ENCODE data around the gene GMPR2. TPM values are rescaled to one million over a fixed set of nuclear protein-coding genes. Genes with fewer than 3 reads are reported as not detected.

Gene GMPR2
- total and polyA plus RNA-seq, 2 experiments from 2014 or later: 60.6 to 70.6 TPM

DNA sequence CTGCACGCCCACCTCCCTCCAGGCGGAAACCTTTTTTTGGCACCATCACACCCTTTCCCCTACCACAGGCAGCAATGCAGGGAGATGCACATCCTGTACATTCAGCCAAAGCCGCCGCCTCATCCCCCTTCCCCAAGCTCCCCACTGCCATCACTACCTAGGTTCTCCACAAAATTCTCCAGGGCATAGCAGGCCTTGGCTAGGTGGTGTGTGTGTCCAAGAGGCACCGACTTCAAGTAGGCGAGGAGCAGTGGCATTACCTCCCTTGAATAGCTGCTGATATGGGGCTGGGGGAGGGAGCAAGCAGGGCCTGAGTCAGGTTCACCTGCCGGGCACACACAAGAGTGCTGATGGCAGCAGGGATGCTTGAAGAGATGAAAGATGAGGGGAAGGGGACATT lies 47.7 kb upstream of the GMPR2 start (continued):
- TF ChIP-seq, protein P1, sequence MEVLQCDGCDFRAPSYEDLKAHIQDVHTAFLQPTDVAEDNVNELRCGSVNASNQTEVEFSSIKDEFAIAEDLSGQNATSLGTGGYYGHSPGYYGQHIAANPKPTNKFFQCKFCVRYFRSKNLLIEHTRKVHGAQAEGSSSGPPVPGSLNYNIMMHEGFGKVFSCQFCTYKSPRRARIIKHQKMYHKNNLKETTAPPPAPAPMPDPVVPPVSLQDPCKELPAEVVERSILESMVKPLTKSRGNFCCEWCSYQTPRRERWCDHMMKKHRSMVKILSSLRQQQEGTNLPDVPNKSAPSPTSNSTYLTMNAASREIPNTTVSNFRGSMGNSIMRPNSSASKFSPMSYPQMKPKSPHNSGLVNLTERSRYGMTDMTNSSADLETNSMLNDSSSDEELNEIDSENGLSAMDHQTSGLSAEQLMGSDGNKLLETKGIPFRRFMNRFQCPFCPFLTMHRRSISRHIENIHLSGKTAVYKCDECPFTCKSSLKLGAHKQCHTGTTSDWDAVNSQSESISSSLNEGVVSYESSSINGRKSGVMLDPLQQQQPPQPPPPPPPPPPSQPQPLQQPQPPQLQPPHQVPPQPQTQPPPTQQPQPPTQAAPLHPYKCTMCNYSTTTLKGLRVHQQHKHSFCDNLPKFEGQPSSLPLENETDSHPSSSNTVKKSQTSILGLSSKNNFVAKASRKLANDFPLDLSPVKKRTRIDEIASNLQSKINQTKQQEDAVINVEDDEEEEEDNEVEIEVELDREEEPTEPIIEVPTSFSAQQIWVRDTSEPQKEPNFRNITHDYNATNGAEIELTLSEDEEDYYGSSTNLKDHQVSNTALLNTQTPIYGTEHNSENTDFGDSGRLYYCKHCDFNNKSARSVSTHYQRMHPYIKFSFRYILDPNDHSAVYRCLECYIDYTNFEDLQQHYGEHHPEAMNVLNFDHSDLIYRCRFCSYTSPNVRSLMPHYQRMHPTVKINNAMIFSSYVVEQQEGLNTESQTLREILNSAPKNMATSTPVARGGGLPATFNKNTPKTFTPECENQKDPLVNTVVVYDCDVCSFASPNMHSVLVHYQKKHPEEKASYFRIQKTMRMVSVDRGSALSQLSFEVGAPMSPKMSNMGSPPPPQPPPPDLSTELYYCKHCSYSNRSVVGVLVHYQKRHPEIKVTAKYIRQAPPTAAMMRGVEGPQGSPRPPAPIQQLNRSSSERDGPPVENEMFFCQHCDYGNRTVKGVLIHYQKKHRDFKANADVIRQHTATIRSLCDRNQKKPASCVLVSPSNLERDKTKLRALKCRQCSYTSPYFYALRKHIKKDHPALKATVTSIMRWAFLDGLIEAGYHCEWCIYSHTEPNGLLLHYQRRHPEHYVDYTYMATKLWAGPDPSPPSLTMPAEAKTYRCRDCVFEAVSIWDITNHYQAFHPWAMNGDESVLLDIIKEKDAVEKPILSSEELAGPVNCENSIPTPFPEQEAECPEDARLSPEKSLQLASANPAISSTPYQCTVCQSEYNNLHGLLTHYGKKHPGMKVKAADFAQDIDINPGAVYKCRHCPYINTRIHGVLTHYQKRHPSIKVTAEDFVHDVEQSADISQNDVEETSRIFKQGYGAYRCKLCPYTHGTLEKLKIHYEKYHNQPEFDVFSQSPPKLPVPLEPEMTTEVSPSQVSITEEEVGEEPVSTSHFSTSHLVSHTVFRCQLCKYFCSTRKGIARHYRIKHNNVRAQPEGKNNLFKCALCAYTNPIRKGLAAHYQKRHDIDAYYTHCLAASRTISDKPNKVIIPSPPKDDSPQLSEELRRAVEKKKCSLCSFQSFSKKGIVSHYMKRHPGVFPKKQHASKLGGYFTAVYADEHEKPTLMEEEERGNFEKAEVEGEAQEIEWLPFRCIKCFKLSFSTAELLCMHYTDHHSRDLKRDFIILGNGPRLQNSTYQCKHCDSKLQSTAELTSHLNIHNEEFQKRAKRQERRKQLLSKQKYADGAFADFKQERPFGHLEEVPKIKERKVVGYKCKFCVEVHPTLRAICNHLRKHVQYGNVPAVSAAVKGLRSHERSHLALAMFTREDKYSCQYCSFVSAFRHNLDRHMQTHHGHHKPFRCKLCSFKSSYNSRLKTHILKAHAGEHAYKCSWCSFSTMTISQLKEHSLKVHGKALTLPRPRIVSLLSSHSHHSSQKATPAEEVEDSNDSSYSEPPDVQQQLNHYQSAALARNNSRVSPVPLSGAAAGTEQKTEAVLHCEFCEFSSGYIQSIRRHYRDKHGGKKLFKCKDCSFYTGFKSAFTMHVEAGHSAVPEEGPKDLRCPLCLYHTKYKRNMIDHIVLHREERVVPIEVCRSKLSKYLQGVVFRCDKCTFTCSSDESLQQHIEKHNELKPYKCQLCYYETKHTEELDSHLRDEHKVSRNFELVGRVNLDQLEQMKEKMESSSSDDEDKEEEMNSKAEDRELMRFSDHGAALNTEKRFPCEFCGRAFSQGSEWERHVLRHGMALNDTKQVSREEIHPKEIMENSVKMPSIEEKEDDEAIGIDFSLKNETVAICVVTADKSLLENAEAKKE (CRISPR knock-in tag; IDR thresholded peaks at IDR 0.05): no peak

DNA sequence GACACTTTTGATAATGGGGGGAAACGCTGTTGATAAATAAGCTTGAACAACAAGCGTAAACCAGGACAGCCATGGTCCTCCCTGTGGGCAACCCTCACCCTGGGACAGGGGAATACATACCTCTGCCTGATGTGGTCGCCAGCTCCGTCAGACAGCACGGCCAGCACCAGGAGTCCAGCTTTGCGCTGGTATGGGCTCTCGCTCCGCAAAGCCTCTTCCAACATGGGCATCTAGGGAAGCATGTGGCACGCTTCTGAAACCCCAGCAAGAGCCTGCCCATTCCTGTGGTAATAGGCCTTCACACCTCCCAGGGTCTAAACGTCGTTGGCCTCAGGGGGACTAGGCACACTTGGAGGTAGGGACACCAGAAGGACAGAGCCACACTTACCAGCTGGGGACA lies 47.0 kb upstream of the GMPR2 start:
- H3K4me2 ChIP-seq: no peak overlapping the region
- peaks cover 6% of the 10 kb centered on the region for H4K20me1 ChIP-seq (replicated peaks; ENCODE audit: insufficient read depth)
- Mint-ChIP-seq H3K9me3 (peaks cover 3% of the 10 kb centered on the region; the same call in 2 of the 3 replicates), H3K36me3 (ENCODE audit: low read depth) (peaks cover 71% of the 10 kb centered on the region), H3K27me3 (ENCODE audit: insufficient read depth, low read depth, poor library complexity) (peaks cover 30% of the 10 kb centered on the region), H3K4me3 (no peak overlapping the region), H3K27ac (no peak overlapping the region), H3K4me1 (peaks cover 17% of the 10 kb centered on the region)
- no peak overlapping the region for H3K27ac ChIP-seq (ENCODE audit: low read depth)
- no peak overlapping the region for H3K4me3 ChIP-seq
- no peaks in the 10 kb centered on the region for H3K27me3 ChIP-seq (ENCODE audit: insufficient read depth)
- no peaks in the 10 kb centered on the region for H3K9me2 ChIP-seq (ENCODE audit: insufficient read depth)
- H3K79me2 ChIP-seq (replicated peaks; ENCODE audit: insufficient read depth): peaks cover 13% of the 10 kb centered on the region; the same call in 1 of the 2 replicates
- H2AFZ ChIP-seq: no peak overlapping the region
- no peaks in the 10 kb centered on the region; the same call in 1 of the 2 replicates for H3F3A ChIP-seq (replicated peaks; ENCODE audit: low read depth)
- TF ChIP-seq, protein P2, sequence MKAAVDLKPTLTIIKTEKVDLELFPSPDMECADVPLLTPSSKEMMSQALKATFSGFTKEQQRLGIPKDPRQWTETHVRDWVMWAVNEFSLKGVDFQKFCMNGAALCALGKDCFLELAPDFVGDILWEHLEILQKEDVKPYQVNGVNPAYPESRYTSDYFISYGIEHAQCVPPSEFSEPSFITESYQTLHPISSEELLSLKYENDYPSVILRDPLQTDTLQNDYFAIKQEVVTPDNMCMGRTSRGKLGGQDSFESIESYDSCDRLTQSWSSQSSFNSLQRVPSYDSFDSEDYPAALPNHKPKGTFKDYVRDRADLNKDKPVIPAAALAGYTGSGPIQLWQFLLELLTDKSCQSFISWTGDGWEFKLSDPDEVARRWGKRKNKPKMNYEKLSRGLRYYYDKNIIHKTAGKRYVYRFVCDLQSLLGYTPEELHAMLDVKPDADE (IDR thresholded peaks at IDR 0.05): no peak
- TF ChIP-seq NANOG (IDR thresholded peaks at IDR 0.05; ENCODE audit: borderline replicate concordance): no peak
- TF ChIP-seq POLR2AphosphoS5 (IDR thresholded peaks at IDR 0.05; ENCODE audit: low read depth): no peak
- TF ChIP-seq EZH2phosphoT487 (IDR thresholded peaks at IDR 0.05; ENCODE audit: unreplicated experiment): no peak
- TF ChIP-seq JUNB (IDR thresholded peaks at IDR 0.05; ENCODE audit: unreplicated experiment): no peak
- TF ChIP-seq STAT1 (IDR thresholded peaks at IDR 0.05; ENCODE audit: unreplicated experiment): no peak
- TF ChIP-seq, protein P3, sequence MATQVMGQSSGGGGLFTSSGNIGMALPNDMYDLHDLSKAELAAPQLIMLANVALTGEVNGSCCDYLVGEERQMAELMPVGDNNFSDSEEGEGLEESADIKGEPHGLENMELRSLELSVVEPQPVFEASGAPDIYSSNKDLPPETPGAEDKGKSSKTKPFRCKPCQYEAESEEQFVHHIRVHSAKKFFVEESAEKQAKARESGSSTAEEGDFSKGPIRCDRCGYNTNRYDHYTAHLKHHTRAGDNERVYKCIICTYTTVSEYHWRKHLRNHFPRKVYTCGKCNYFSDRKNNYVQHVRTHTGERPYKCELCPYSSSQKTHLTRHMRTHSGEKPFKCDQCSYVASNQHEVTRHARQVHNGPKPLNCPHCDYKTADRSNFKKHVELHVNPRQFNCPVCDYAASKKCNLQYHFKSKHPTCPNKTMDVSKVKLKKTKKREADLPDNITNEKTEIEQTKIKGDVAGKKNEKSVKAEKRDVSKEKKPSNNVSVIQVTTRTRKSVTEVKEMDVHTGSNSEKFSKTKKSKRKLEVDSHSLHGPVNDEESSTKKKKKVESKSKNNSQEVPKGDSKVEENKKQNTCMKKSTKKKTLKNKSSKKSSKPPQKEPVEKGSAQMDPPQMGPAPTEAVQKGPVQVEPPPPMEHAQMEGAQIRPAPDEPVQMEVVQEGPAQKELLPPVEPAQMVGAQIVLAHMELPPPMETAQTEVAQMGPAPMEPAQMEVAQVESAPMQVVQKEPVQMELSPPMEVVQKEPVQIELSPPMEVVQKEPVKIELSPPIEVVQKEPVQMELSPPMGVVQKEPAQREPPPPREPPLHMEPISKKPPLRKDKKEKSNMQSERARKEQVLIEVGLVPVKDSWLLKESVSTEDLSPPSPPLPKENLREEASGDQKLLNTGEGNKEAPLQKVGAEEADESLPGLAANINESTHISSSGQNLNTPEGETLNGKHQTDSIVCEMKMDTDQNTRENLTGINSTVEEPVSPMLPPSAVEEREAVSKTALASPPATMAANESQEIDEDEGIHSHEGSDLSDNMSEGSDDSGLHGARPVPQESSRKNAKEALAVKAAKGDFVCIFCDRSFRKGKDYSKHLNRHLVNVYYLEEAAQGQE (IDR thresholded peaks at IDR 0.05; ENCODE audit: unreplicated experiment): no peak
- no peak for TF ChIP-seq EZH2 (IDR thresholded peaks at IDR 0.05; ENCODE audit: low read depth, unreplicated experiment)
- H3K4me1 ChIP-seq (ENCODE audit: insufficient read depth): peaks cover 10% of the 10 kb centered on the region
- ATAC-seq: no peak
- H3K36me3 ChIP-seq (ENCODE audit: insufficient read depth): no peaks in the 10 kb centered on the region; the same call in 1 of the 2 replicates
- no peak for DNase-seq (ENCODE audit: low spot score)
